ENCODE results near the gene ATAD1.
"Not testable (repeated sequence)": the region's sequence is repeated elsewhere in the genome, so short reads cannot be mapped to it uniquely, and the experiment has no call there.

Gene ATAD1

DNA sequence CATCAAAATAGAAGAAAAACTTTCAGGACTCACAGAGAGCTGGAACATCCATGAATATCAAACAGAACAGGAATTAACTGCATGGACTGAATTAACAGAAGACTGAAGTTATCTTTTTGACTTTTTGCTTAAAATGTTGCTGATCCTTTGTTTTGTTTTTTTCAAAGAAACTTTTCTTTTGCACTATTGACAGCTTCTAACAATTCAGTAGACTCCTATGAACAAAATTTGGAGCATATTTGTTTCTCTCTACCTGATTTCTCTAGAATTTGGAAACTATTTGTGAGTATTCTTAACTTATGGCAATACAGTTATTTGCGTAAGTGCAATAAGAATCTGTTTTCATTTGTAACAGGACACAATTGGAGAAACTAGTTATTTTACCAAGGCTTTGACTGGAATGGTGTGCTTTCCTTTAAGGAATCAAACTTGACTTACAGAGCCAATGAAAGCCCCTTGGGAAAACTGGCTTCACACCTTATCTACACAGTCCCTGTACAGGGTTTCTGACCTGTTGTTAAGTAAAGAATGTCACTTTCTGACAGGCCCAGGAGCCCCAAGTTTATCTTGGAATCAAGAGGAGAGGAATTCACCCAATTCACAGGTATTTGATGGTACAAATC is 16.1 kb downstream of the ATAD1 start:
- not testable (repeated sequence) for DNase-seq (ENCODE audit: low spot score)

- DNase-seq (ENCODE audit: low spot score), result no peak
Measured at GRCh38 chr10:87799860-87800259, 18.2 kb downstream of the ATAD1 start.

DNA sequence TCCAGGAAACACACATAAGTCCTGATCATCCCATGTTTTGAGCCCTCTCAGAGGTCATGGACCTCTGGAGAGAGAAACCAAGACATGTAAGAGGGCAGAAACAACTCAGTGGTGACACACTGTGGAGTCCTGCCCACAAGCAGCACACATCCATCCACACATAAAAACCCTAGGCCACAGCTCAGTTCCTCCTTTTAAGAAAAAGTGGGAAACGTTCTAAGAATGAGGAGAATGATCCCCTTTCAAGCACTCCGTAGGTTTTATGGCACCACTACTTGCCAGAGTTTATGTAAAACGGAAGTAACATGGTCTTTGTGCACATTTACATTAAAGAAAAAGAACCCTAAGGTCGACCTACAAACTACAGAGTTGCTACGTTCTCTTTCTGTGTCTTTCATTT is 19.9 kb downstream of the ATAD1 start:
- no peak for DNase-seq (ENCODE audit: low spot score)

DNA sequence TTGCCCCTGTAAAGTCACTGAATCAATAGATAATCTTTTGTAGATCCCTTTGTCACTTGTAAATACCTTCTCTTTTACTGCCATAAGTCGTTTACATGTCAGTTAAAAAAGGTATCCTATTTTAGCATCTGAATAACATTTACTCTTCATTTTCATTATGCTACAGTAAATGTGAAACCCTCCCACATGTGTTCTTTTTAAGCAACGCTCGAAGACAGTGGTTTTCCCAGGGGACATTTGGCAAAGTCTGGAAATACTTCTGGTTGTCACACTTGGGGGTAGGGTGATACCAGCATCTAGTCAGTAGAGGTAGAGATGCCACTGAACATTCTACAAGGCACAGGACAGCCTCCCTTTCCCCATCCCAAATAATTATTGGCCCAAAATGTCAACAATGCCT is 23.7 kb downstream of the ATAD1 start:
- no peak for DNase-seq (ENCODE audit: low spot score)

- DNase-seq (ENCODE audit: low spot score), result no peak
Measured at GRCh38 chr10:87790185-87790584, 27.8 kb downstream of the ATAD1 start.

DNA sequence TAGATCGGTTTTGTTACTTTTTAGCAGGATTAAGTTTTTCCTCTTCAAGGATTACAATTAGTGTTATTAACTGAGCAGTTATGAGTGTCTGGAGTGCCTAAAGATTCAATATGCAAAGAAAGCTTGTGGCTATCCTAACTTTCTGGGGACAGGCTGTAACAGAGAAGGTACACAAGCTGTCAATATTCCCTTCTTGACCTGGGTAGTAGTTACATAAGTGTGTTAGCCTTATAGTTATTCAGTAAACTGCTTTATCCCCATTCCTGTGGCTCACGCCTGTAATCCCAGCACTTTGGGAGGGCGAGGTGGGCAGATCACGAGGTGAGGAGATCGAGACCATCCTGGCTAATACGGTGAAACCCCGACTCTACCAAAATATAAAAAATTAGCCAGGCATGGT is 31.6 kb downstream of the ATAD1 start:
- DNase-seq (ENCODE audit: low spot score), result no peak

GRCh38 chr10:87782721-87783120 is 35.3 kb downstream of the ATAD1 start:
- DNase-seq (ENCODE audit: low spot score), result no peak

- DNase-seq (ENCODE audit: low spot score), result no peak
Measured at GRCh38 chr10:87781545-87781944, 36.5 kb downstream of the ATAD1 start.

- DNase-seq (ENCODE audit: low spot score), result no peak
Measured at GRCh38 chr10:87776328-87776727, 41.7 kb downstream of the ATAD1 start.

- no peak for DNase-seq (ENCODE audit: low spot score)
Measured at GRCh38 chr10:87775766-87776165, 42.3 kb downstream of the ATAD1 start.

- DNase-seq (ENCODE audit: low spot score), result no peak
Measured at GRCh38 chr10:87771871-87772500, 46.0 kb downstream of the ATAD1 start.

DNA sequence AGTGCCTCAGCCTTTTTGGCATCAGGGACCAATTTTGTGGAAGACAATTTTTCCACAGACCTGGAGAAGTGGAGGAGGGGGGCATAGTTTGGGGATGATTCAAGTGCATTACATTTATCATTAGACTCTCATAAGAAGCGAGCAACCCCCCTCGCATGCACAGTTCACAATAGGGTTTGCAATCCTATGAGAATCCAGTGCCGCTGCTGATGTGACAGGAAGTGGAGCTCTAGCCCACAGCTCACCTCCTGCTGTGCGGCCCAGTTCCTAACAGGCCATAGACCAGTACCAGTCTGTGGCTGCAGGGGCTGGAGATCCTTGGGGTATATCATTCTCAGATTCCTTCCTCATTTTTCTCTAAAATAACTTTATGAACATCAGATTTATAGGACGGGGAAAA is 50.8 kb downstream of the ATAD1 start:
- no peak for DNase-seq (ENCODE audit: low spot score)

- no peak for DNase-seq (ENCODE audit: low spot score)
Measured at GRCh38 chr10:87765666-87766376, 52.2 kb downstream of the ATAD1 start.

GRCh38 chr10:87764072-87764934 is 53.7 kb downstream of the ATAD1 start:
- no peak for DNase-seq (ENCODE audit: low spot score)

- DNase-seq (ENCODE audit: low spot score), result no peak
Measured at GRCh38 chr10:87763086-87763861, 54.8 kb downstream of the ATAD1 start.

DNA sequence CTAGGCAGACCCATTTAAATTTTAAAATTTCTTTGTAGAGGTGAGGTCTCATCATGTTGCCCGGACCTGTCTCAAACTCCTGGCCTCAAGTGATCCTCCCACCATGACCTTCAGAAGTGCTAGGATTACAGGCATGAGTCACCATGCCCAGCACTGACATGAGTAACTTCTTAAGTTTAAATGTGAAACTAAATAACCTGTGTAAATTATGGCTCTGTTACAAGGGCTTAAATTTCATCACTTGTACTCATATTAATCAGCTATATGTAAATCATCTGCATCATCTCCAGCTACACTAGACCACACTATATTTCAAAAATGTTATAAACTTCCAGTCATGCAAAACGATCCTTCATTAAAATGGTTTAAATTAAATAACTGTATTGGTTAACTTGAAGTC is 56.1 kb downstream of the ATAD1 start:
- no peak for DNase-seq (ENCODE audit: low spot score)

- no peak for DNase-seq (ENCODE audit: low spot score)
Measured at GRCh38 chr10:87761153-87761552, 56.9 kb downstream of the ATAD1 start.

- no peak for DNase-seq (ENCODE audit: low spot score)
Measured at GRCh38 chr10:87760195-87760905, 57.7 kb downstream of the ATAD1 start.

DNA sequence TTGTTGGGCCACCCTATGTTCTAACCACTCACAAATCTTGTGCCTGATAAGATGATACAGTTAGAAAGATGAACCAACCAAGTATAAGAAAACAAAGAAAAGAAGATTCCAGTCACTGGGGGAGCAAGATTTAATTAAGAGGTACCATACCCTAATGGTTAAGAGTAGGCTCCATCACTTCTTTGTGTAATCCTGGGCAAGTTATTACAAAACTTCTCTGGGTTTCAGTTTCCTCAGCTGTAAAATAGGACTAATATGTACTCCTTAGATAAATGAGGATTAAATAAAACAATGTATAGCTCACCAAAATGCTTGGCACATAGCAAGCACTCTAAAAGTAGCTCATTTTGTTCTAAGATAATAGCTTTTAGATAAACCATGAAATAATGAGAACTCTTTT is 58.5 kb downstream of the ATAD1 start:
- no peak for DNase-seq (ENCODE audit: low spot score)

DNA sequence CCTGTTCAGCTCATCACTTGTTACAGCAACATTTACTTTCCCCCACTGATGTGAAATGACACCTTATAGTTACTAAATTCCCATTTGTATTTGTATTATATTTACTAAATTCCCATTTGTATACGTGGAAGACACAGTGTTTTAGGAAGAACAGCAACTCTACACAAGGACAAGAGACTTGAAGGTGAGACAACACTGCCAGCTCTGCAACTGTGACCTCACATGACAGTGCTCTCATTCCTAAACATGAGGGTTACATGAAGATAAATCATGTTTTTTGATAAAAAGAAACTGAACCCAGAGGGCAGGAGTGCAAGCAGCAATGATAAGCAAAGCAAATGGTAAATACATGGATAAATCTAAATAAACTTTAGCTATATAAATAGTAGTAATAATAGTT is 60.3 kb downstream of the ATAD1 start:
- DNase-seq (ENCODE audit: low spot score), result no peak
